HepG2 (cell line): Measurements from ENCODE around the gene JAG1. TPM values are rescaled to one million over a fixed set of nuclear protein-coding genes. Genes with fewer than 3 reads are reported as not detected.

ENCODE experiments used
- AHDC1 ChIP-seq: sonication (generic); formaldehyde crosslinking; IDR thresholded peaks from 2 replicates; pipeline ENCODE4 v1.5.1; 2020; ENCODE audit warnings: mild to moderate bottlenecking, missing genetic modification reagents, borderline replicate concordance
- ARID5B ChIP-seq: IDR thresholded peaks from 2 replicates; pipeline ENCODE4 v1.4.0; 2020; ENCODE audit warnings: mild to moderate bottlenecking, missing genetic modification reagents
- CERS6 ChIP-seq: sonication (generic); formaldehyde crosslinking; IDR thresholded peaks from 2 replicates; pipeline ENCODE4 v1.5.0; 2020; ENCODE audit warnings: missing genetic modification reagents
- DR1 ChIP-seq: sonication (generic); formaldehyde crosslinking; IDR thresholded peaks from 2 replicates; pipeline ENCODE4 v1.8.0; 2021; ENCODE audit warnings: mild to moderate bottlenecking, missing genetic modification reagents, inconsistent platforms
- EED ChIP-seq: sonication (generic); formaldehyde crosslinking; IDR thresholded peaks from 2 replicates; pipeline ENCODE4 v1.5.0; 2020; ENCODE audit warnings: mild to moderate bottlenecking, missing genetic modification reagents
- GFI1 ChIP-seq: sonication (generic); formaldehyde crosslinking; IDR thresholded peaks from 2 replicates; pipeline ENCODE4 v1.5.0; 2020; ENCODE audit warnings: missing genetic modification reagents, mild to moderate bottlenecking, borderline replicate concordance
- IRF2 ChIP-seq: IDR thresholded peaks from 2 replicates; pipeline ENCODE4 v1.6.1; 2018; ENCODE audit warnings: missing genetic modification reagents, missing compliant biosample characterization
- NCOA2 ChIP-seq: sonication (generic); formaldehyde crosslinking; IDR thresholded peaks from 2 replicates; pipeline ENCODE4 v1.8.0; 2022; ENCODE audit warnings: inconsistent platforms
- NR2F2 ChIP-seq: IDR thresholded peaks from 2 replicates; pipeline ENCODE4 v1.6.1; 2012; ENCODE audit warnings: low read depth, inconsistent platforms, borderline replicate concordance
- PITX1 ChIP-seq: sonication (generic); formaldehyde crosslinking; IDR thresholded peaks from 2 replicates; pipeline ENCODE4 v1.5.1; 2020; ENCODE audit warnings: mild to moderate bottlenecking, missing genetic modification reagents
- RNF2 ChIP-seq: fragments of 450-650 bp; conservative IDR thresholded peaks from 2 replicates; pipeline ENCODE4 v1.6.1; 2016; ENCODE audit warnings: low read depth
- XRCC5 ChIP-seq: fragments of 200-400 bp; formaldehyde crosslinking; optimal IDR thresholded peaks from 2 replicates; pipeline ENCODE3; 2017; ENCODE audit warnings: mild to moderate bottlenecking, low read length
- ZBTB34 ChIP-seq: sonication (generic); formaldehyde crosslinking; IDR thresholded peaks from 2 replicates; pipeline ENCODE4 v1.8.0; 2022; ENCODE audit warnings: mild to moderate bottlenecking, missing genetic modification reagents
- ZBTB49 ChIP-seq: sonication (generic); formaldehyde crosslinking; IDR thresholded peaks from 2 replicates; pipeline ENCODE4 v1.4.0; 2020; ENCODE audit warnings: missing genetic modification reagents, borderline replicate concordance
- ZKSCAN8 ChIP-seq: IDR thresholded peaks from 2 replicates; pipeline ENCODE4 v1.6.1; 2016; ENCODE audit warnings: borderline replicate concordance, missing genetic modification reagents, missing compliant biosample characterization
- polyA plus RNA-seq, 8 experiments: library from polyadenylated mRNA; depleted of rRNA in 3 of 8; stranded (reverse) in 7 of 8; unstranded in 1 of 8; fragments of >200 nt; fragmentation: Illumina TruSeq in 4 of 8; extraction: Trizol in 4 of 8; gene quantifications; 2 replicates each; pipeline versions ENCODE4 v1.2.1 to v1.2.3, GENCODE V29; 2011 to 2016; ENCODE audit warnings: low read depth in 4 of 8, missing spikeins in 1 of 8, mixed read lengths in 1 of 8; ENCODE audit not compliant: insufficient read depth in 1 of 8
- total RNA-seq, 5 experiments: library from RNA; depleted of rRNA; stranded (reverse); fragments of >200 nt; fragmentation: Illumina TruSeq; extraction: Trizol; gene quantifications; 2 replicates each; pipeline ENCODE4 v1.2.3, GENCODE V29; 2016; ENCODE audit warnings: low read depth in 1 of 5

Gene JAG1
- total and polyA plus RNA-seq, 2 of the 13 experiments (the other 11 are each of a cell fraction or from before 2014, with no cell fraction given): 47.1 to 56.3 TPM

- TF ChIP-seq AHDC1 (CRISPR knock-in tag) (no peak), EED (CRISPR knock-in tag) (no peak), NCOA2 (CRISPR knock-in tag) (peak; percentile 64), ZKSCAN8 (0 out of 2 replicates have a peak, but pooled peaks have one; percentile 51), IRF2 (CRISPR knock-in tag) (peak; percentile 33; the same call in 1 of the 2 replicates), XRCC5 (no peak), RNF2 (0 out of 2 replicates have a peak, but pooled peaks have one; percentile 47), PITX1 (CRISPR knock-in tag) (no peak), DR1 (CRISPR knock-in tag) (no peak), ZBTB34 (CRISPR knock-in tag) (0 out of 2 replicates have a peak, but pooled peaks have one; percentile 45), ZBTB49 (CRISPR knock-in tag) (peak; percentile 77; the same call in 1 of the 2 replicates), ARID5B (CRISPR knock-in tag) (peak; percentile 47; the same call in 1 of the 2 replicates), NR2F2 (peak; percentile 41; the same call in 1 of the 2 replicates), CERS6 (CRISPR knock-in tag) (no peak), GFI1 (CRISPR knock-in tag) (peak; percentile 78)
Measured at GRCh38 chr20:10711903-10712451, 38.2 kb upstream of the JAG1 start (continued).
